NCI-H2227 (cell line): ENCODE measurements around the gene NR2F6.

Experiments
- DNase-seq: peaks from one replicate; lab custom pipeline; 2025; ENCODE audit not compliant: unreplicated experiment; lab: John Stamatoyannopoulos, UW

The NR2F6 gene

DNA sequence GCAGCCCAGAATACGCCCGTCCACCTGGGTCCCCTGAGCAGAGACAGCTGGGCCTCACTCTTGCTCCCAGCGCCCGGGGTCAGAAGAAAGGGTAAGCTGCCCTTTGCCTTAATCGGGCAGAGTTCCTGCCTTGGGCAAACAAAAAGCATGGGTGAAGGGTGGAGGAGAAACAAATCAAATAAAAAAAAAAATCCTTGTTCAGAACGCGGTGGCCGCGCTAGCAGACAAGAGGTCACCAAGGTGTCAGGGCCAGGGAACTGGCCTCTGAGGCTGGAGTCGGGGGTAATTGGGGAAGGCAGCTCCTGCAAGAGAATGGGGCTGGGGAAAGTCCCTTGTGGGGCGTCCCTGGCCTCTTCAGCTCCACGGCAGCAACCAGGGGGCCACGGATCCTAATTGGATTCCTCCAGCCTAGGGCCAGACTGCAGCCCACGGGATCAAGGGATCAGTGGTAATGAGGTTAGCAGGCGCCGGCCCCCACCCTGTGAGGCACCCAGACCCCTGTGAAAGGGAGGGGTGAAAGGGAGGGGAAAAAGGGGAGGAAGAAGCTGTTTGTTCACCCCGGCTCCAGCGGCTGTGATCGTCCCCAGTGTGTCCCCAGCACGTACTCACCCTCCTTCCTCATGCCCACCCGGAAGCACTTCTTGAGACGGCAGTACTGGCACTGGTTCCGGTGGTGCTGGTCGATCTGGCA, 5.5 kb downstream of the NR2F6 start:
- DNase-seq, result no peak

DNA sequence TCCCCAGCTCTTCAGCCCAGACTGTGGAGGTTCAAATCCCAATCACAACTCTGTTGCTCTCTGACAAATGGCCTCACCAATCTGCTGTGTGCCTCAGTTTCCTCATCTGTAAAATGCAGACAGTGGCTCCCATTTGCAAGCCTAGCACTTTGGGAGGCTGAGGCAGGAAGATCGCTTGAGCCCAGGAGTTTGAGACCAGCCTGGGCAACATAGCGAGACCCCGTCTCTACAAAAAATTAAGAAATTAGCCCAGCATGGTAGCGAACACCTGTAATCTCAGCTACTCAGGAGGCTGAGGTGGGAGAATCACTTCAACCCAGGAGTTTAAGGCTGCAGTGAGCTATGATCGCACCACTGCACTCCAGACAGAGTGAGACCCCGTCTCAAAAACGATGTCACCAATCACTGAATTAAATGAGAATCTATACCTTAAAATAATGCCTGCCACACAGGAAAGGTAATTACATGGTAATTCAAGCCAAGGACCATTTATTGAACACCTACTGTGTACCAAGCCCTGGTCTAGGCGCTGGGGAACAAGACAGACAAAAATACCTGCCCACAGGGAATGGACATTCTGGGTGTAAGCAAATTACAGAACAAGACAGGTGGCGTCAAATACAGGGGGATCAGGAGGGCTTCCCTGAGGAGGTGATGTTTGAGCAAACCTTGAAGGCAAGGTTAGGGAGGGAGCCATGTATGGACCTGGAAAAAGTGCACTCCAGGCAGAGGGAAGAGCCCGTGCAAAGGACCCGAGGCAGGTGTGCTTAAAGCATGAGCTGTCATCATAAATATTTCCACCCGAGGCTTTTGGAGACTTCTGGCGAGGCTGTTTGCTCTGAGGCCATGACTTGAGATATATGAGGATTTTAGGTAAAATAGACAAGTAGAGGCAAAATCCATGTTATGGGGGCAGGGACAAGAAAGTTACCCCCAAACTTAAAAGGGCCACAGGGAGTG, 7.7 kb downstream of the NR2F6 start:
- no peak for DNase-seq

DNA sequence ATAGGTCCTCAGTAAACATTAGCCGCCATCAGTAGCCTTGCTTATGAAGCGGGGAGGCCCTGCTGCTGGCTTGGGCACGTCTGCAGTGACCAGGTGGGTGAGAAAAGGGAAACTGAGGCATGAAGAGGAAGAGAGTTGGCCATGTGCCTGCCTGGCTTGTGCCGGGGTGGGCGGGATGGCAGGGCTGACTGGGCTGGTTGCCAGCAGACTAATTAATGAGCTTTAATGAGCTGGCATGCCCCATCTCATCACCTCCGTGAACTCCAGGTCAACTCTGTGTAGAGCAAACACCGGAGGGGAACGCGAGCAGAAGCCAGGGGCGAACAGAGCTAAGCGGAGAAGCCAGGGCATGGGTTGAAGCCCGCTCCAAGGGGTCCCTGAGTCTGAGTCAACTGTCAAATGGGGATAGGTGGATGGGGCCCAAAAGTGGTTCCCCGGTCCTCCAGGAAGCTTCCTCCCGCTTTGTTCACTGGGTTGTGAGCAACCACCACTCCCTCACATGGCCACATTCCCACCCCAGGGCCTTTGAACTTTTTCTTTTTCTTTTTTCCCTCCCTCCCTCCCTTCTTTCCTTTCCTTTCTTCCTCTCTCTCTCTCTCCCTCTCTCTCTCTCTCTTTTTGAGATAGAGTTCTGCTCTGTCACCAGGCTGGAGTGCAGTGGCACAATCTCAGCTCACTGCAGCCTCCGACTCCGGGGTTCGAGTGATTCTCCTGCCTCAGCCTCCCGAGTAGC, 8.7 kb downstream of the NR2F6 start:
- no peak for DNase-seq

DNA sequence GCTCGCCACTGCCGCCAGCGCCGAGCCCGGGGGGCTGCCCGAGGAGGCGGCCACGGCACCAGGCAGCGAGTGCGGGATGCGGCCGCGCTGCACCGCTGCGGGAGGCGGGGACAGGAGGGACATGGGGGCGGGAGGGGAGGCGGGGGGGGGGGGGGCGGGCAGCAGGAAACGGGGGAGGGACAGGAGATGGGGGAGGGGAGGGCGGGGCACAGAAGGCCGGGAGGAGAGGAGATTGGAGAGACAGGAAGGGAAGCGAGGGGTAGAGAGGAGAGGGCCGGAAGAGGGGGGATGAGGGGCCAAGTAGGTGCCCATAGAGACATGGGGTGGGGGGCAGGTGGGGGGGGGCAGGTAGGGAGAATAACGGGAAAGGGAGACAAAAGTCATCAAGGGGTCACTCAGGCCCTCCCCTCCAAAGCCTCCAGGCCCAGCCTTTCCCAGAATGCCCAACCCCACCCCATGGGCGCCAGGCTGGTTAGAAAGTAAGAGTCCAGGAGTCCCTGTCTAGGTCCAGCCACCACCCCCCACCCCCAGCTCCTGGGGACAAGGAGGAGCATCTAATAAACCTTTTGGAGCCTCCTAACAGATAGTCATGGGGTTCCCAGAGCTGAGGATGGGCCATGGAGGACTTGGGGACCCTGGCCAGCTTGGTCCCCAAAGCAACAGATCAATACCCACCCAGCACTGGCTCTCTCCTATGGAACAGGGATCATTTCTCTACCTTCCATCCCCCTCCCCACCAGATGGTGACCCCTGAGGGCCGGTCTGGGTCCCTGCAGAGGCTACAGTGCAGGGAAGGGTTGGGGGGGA, 9.5 kb downstream of the NR2F6 start:
- peak; percentile 81 for DNase-seq

DNA sequence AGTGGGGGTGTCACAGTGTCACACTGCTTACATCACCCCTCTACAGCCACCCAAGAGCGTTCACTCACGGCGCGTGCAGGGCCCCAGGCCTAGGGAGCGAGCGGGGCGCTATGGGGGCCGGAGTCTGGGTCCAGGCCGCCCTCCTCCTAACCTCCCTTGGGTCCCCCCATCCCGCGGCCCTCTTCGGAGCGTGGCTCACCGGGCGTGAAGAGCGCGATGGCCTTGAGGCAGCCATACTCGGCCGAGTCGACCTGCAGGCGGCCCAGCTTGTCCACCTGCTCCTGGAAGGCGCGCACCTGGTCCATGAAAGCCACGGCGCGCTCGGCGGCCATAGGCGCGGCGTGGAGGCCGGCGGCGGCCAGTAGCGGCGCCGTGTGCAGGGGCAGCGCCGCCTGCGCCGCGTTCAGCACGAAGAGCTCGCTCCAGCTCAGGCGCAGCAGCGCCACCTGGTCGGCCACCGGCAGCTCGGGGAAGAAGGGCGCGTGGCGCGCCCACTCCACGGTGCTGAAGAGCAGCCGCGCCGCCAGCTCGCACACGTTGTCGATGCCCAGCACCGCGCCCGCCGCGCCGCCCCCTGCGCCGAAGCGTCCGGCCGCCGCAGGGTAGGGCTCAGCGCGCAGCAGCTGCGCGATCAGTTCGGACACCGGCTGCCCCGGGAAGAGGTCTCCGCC, 10.3 kb downstream of the NR2F6 start:
- DNase-seq, result peak; percentile 81

DNA sequence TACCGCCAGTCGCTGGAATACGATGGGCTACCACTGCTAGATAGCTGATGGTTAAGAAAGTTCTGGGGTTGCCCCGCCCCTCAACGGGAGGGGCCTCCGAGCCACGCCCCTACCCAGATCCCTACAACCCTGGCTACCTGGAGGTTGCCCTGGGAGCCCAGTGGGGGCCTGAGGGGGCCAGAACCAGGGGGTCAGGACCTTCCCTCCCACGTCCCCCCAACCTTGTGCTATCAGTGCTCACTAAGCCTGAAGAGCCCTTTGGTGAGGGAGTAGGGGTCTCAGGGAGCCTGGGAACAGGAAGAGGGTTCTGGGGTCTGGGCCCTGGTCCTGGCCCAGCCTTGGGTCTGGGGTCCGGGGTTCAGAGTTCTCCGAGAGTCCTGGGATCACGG, 10.8 kb downstream of the NR2F6 start:
- DNase-seq, result peak; percentile 59

DNA sequence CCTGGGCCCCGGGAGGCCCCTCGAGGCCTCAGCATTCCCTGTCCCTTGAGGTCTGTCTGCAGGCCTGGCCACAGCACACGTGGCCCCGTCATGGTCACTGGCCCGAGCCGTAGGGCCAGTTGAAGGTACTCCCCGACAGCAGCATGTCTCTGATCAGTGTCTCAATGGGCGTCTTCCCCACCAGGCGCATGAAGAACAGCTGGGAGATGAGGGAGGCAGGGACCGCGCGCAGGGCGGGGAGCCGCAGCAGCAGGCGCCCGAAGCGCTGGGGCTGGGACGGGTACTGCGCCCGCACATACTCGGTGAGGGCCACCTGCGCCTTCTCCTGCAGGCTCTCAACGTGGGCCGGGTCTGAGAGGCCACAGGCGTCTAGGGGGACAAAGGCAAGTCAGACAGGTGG, 13.5 kb downstream of the NR2F6 start:
- DNase-seq, result no peak

DNA sequence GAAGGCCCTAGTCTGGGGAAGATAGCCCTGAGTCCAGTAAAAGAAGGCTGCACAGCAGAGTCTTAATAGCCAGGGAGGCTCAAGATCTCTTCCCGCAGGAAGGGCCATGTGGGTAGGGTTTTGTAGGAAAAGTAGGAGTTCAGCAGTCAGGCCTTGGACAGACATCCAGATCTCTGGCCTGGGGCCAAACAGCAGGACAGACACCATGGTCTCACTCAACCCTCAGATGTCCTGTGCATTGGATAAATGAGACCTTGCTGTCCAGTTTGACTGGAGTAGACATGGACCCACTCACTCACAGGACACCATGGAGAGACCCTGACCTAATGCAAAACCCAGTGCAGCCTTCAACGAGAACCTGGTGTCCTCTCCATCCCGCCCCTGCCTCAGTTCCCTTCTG, 15.8 kb downstream of the NR2F6 start:
- no peak for DNase-seq

DNA sequence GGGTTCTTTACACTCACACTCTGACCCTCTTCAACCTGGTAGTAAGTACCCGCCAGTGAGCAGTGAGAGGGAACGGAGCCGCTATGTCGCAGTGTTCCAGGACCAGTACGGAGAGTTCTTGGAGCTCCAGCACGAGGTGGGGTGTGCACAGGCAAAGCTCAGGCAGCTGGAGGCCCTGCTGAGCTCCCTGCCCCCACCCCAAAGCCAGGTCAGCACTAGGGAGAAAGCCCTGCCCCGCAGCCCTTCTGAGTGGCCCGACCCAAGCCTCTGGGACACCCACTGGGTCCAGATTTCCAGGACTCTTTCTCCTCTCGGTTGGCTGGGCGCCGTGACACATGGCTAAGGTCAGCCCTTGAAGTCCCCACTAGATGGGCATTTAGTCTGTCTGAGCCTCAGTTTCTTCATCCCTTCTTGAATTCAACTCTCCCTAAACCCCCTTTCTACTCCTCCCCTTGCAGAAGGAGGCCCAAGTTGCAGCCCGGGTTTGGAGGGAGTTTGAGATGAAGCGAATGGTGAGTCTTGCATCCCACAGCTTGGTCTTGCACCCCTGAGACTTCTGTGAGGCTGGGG, 17.8 kb downstream of the NR2F6 start:
- no peak for DNase-seq

DNA sequence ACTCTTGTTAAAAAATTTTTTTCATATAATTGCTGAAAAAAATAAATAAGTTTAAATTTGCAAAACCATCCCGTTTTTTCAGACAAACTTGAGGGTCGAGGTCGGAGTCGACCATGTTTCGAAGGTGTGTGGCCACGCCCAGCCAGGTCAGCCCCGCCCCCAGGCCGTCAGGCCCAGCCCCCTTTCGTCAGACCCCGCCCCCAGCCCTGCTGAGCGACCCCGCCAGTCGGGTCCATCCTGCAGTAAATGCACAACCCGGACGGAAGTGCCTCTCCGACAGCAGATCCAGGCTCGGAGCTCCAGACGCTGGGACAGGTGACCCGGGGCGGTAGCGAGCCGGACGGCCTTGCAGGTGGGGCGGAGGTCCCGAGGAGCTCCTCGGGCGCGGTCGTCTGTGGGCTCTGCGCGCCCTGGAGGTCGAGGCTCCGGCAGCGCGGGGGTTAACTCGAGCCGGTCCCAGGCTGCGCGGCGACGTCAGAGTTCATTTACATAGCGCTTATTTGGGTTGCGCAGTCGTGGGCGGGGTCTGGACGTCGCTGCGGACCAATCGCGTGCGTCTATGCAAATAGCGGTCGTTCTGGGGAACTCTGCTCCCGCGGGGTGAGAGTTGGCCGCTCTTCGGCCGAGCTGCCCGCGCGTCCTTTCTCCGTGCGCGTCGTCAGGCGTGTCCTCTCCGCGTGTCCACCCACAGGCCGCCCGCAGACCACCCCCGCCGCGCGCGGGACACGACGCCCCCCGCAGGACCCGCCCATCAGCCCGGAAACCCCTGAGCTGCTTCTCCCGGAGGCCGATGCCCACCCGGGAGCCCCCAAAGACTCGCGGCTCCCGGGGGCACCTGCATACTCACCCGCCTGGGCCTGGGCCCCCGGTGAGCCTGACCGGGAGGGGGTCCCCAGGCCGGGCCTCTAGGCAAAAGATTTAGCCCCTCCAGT, 19.5 kb downstream of the NR2F6 start, which contains the start of gene OCEL1:
TSS of gene OCEL1 (plus strand) at position 225 of the 932 bp plus-strand sequence. CDS start at position 247, 22 bp downstream.
- peak; percentile 94 for DNase-seq

DNA sequence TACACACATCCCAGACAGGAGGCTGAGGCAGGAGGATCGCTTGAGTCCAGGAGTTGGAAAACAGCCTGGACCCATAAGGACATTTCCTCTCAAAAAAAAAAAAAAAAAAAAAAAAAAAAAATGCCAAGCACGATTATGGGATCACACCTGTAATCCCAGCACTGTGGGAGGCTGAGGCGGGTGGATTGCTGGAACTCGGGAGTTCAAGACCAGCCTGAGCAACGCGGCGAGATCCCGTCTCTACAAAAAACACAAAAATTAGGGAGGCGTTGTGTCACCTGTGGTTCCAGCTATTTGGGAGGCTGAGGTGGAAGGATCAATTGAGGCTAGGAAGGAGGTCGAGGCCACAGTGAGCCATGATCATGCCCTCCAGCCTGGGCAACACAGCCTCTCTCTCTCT, 20.7 kb downstream of the NR2F6 start:
- DNase-seq, result no peak

DNA sequence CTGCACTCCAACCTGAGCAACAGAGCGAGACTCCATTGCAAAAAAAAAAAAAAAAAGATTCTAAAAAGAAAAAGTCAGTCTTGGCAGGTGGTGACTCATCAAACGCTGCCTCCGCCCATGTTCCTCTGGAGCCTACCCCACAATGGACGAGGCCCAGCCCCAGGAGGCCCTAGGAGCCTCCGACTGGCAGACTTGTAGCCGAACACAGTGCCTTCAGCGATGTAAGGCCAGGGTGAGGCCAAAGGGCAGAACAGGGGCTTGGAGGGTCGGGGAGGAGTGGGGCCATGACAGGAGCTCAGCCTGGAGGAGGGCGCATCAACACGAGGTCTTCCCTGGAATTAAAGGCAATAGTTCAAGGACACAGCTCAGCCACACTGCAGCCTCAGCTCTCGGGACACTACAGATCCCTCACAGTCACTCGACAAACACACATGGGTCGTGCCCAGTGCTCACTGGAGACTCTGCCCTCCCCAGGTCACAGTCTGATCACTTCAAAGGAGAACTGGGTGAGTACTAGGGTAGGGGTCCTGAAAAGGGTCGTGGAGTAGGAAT, 25.4 kb downstream of the NR2F6 start:
- no peak for DNase-seq

DNA sequence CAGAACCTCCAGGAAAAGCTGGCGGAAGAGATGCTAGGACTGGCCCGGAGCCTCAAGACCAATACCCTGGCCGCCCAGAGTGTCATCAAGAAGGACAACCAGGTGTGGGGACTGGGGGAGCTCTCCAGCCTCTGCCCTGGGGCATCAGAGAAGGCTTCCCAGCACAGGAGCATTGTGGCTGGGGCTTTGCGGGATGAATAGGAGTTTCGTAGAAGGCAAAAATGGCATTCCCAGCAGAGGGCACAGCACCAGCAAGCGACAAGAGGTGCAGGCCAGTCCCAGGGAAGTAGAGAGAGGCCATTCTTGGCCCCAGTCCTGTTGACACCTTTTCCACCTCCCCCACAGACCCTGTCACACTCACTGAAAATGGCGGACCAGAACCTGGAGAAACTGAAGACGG, 26.4 kb downstream of the NR2F6 start:
- no peak for DNase-seq

DNA sequence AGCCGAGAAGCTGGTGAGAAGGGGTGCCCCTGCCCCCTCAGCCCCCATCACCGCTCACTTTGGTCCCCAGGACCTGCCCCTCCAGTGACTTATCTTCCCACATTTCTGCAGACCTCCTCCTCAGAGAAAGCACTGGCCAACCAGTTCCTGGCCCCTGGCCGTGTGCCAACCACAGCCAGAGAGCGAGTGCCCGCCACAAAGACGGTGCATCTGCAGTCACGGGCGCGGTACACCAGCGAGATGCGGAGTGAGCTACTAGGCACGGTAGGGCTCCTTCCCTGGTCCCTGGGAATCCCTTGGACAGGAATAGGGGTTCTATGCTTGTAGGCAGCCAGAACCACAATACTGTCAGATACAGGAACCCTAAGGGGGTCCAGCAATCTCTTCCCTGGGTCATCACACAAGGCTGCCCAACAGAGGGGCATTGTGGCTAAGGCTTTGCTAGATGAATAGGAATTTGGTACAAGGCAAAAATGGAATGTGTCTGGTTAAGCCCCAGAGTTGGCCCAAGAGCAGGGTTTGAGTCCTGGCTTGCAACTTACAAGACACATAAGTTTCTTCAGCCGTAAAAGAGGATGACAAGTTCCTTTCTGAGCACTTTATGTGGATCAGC, 29.6 kb downstream of the NR2F6 start:
- DNase-seq, result peak; percentile 37

DNA sequence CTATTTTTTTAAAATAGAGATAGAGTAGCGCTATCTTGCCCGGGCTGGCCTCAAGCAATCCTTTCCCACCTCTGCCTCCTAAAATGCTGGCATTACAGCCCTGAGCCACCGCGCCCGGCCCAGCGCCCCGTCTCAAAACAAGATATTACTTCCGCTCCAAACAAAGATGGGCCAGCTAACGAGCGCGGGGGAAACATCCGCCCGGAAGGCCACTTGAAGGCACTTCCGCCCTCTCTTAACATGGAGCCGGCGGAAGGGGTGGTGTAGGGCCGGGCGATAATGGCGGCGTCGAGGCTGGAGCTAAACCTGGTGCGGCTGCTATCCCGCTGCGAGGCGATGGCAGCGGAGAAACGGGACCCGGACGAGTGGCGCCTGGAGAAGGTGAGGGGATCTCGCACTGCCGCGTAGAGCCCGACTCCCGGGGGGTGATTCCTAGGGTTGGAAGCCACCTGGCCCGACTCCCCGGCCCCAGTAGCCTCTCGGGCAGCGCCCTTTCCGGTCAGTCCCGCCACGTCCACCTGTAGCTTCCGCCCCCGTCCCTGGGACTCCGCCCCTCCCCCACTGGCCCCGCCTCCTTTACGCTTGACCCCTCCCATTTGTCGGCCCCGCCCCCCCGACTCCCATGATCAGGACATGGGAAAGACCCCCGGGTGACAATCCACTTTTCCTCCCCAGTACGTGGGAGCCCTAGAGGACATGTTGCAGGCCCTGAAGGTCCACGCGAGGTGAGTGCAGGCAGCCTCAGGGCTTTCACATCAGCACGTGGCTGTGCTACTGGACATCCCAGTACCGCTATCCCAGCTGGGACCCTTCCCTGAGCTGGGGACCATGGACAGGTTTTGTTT, 30.4 kb downstream of the NR2F6 start, which contains the start of gene USE1:
TSS of gene USE1 (plus strand) at position 231 of the 845 bp plus-strand sequence. CDS start at position 280, 49 bp downstream.
- DNase-seq, result peak; percentile 92

DNA sequence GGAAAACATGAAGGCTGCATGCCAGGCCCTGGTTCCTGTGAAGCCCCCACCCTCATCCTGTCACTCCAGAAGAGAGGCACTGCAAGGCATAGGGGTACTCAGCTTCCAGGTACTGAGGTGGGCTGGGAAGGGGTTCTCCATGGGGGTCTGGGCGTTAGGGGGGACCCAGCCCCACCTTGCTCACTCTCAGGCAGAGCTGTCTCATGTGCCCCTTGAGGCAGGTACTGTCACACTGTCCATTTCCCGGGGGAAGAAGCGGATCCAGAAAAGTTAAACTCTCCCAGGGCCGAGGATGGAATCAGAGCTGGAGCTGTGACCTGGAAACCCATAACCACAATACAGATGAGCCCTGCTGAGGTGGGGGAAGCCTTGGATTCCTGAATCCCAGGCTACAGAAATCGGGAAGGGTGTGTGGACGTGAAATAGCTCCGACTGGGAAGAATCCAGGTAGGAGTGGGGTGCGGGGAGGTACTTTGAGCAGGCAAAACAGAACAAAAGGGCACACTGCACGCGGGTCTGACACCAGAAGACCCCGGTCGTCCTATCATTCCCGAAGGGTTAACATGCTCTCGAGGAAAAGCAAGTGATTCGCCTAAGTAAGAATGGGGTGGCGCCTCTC, 31.1 kb downstream of the NR2F6 start:
- DNase-seq, result no peak
